HG03565 (cell line): ENCODE results near the gene DKK1.

Experiments
- ATAC-seq: cut with Tn5 transposase; IDR thresholded peaks from one replicate; pipeline ENCODE4 v1.9.1; 2021; ENCODE audit warnings: mild to moderate bottlenecking, moderate library complexity; ENCODE audit not compliant: unreplicated experiment

The DKK1 gene

DNA sequence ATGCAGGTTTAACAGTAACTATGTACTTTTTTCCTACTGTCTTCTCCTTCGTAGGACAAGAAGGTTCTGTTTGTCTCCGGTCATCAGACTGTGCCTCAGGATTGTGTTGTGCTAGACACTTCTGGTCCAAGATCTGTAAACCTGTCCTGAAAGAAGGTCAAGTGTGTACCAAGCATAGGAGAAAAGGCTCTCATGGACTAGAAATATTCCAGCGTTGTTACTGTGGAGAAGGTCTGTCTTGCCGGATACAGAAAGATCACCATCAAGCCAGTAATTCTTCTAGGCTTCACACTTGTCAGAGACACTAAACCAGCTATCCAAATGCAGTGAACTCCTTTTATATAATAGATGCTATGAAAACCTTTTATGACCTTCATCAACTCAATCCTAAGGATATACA, 2.4 kb downstream of the DKK1 start:
- ATAC-seq = no peak

DNA sequence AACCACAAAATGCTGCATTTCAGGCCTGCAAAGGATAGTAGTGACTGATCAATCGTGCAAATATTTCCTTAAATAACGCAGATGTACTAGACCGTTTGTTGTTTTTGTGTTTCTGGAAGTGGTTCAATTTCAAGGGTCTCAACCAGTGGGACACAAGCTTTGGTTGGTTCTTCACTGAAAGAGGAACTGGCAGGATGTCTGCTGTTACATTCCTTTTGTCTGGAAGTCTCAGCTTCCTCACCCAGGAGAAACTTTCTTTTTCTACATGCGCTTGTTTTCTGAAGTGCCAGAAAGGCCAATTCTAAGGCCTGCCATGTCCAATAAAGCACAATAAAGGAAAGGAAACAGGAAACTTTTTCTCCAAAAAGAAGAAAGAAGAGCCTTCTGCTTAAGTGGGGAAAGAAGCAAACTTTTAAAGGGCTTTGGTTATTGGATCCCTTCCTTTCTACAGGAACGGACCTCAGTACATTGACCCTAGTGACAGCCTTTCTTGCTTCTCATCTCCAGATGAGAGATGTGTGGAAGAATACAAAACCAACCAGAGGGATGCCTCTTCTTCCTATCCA, 4.1 kb downstream of the DKK1 start:
- ATAC-seq = no peak

DNA sequence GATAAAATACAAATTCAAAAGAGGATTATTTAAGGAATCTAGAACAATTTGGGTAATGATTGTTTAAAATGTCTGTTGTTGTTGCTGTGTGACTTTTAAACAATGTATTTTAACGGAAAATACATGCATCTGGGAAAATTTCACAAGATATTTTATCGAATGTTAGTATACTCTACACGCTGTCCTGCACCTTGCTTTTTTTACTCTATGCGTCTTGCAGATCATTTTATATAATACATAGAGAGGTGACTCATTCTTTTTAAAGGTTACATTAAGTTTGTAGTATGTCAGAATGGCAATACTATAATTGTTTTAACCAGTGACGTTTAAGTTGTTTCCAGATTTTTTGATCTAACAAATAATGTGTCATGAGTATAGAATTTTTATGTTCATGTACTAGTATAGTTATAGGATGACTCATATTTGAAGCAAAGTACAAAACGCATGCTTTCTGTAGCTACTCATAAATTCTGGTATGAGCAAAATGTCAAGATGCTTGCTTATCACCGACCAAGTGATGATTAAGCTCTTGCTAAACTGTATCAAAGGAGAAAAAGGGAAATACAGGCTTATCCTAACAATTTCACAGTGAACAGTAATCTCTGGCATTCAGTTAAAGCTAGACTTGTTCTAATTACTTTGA, 4.9 kb downstream of the DKK1 start:
- ATAC-seq = no peak

DNA sequence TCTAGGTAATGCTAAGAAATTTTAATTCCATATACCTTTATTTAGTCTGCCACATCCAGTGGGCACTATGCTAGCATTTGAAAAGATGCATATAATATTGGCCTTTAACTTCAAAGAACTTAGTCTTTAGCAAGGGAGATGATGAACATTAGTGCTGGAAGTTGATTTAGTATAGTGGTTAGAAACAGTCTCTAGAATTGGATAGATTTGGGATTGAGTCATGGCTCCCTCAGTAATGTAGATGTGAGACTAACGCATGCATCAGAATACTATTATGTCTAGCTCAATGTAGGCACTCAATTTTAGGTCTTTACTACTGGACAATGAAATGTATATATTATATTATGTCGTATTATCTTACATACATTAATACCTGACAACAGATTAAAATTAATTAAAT, 5.8 kb downstream of the DKK1 start:
- ATAC-seq = no peak

DNA sequence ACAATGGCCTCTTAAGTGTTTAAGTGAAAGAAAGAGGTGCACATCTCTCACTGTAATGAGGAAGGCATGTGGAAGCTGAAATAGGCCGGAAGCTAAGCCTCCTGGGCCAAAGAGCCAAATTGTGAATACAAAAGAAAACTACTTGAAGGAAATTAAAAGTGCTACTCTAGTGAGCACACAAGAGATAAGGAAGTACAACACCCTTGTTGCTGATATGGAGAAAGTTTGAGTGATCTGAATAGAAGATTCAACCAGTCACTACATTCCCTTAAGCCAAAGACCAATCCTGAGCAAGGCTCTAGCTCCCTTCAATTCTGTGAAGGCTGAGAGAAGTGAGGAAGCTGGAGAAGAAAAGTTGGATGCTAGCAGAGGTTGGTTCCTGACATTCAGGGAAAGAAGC, 8.2 kb downstream of the DKK1 start:
- no peak for ATAC-seq

DNA sequence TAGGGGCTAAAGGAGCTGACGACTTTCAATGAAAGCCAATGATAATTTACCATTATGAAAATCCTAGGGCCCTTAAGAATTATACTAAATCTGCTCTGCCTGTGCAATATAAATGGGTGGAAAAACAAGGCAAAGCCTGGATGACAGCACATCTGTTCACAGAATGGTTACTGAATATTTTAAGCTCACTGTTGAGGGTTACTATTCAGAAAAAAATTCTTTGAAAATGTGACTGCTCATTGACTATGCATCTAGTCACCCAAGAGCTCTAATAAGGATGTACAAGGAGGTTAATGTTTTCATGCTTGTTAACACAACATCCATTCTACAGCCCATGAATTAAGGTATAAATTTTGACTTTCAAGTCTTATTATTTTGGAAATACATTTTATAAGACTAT, 8.9 kb downstream of the DKK1 start:
- no peak for ATAC-seq

DNA sequence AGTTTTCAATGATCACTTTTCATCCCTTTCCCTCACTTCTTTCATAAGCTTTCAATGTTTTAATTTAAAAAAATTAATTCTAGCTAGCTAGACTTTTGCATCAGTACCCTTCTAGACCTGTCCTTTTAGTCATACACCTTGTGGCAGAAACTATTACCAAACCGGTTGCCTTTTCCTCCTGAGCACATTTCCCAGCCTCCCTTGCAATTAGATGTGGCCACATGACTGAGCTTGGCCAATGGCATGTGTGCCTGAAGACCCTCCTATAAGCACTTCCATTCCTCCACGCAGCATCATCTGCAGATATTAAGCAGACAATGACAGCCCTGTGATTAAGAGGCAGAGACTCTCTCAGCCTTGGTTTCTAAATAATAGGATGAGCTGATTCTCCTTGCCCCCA, 12.3 kb downstream of the DKK1 start:
- ATAC-seq = no peak

DNA sequence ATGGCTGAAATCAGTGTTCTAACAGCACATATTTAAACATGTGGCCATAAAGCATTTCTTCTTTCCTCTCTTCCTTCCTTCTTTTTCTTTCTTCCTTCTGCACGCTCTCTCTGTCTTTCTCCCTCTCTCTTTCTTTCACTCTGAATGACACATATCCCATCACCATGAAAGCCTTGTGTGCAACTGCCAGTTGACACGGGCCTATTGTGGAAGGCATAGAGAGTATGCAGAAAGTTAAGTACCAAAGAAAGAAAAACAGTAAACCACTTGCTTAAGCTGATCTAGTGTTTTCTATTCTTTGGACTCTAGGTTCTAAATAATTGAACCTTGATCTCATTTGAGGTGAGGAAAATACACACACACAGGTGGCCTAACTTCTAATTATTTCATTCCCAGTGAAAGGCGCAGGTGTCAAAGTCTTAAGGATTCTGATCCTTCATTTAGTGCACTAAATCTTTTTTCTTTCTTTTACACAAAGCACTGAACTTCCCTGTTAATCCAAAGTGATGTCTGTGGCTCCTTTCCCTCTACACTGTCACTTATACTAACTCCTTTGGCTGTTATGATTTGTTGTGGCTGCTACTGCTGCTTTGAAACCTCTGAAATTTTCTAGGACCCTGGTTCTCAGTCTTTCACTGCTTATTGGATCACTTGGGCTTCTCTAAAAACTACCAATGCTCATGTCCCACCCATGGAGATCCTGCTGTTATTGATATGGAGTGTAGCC, 17.7 kb downstream of the DKK1 start:
- no peak for ATAC-seq

DNA sequence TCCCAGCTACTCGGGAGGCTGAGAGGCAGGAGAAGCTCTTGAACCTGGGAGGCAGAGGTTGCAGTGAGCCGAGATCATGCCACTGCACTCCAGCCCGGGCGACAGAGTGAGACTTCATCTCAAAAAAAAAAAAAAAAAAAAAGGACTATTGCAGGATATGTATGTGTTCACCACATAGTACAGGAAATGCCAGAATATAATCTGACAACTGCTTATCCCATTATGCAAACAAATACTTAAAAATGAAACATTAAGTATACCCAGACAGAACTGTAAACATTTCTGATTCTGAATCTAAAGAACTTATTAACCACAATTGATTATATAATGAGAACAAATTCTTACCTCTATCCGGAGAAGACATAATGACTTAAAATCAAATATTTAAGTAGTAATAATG, 18.7 kb downstream of the DKK1 start:
- ATAC-seq = no peak

DNA sequence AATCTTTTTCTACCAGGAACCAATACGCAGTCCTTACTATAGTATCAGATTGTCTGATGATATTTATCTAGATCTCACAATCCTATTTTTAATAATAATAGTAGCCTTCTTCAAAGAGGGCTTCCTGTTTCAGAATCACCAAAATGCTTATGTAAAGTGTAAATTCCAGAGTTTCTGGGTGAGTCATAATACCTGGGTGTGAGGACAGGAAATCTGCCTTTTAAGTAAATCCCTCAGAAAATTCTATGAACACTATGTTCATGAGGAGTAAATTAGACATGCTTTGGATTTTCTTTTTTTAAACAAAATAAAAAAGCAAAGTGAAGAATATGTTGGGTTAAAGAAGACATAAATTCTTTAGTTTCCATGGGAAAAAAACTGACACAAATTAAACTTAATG, 20.5 kb downstream of the DKK1 start:
- ATAC-seq = no peak

DNA sequence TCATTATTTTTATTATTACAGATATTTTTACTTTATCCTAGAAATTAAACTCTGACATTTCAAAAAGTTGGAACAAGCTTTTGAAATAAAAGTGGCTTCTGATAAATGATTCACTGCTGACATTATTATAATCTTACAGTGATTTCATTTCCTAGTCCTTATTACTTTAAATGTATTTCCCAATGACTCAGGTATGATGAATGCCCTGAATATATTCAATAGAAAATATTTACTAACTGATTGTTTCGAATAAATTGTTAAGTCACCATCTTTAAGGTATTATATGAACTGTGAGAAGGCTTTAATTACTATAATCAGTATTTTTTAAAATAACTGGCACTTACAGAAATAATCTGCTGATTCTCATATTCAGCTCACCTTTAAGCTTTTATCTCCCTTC, 21.6 kb downstream of the DKK1 start:
- no peak for ATAC-seq

DNA sequence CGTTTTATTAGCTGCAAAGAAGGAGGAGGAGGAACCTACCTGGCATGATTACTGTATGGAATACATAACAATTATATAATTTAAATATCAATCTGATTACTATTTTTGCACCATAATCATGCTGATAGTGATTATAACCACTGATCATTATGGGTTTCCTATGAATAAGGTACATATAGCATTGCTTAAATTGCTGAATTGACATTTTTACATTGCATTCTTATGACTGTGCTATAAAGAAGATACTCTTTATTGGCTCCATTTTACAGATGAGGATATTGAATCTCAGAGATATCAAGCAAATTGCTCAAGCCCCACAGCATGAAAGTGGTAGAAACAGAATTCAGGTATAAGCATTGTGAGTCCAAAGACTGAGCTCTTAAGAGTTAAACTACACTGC, 23.1 kb downstream of the DKK1 start:
- ATAC-seq = no peak

DNA sequence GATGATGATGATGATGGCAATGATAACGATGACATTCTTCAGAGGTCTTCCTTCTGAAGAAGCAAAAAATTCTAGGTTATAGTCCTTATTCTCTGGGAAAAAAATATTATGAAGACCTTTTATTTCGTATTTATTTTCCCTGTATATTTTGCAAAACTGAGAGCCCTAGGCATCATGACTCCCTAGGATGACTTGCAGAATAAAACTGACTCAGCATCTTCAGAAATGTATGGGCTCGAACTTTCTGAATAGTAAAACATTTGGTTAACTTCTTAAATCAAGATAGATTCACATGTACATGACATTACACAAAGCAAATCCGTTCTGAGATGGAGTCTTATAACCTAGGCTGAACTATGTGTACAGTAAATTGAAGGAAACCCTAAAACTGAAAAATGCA, 29.4 kb downstream of the DKK1 start:
- ATAC-seq = no peak

DNA sequence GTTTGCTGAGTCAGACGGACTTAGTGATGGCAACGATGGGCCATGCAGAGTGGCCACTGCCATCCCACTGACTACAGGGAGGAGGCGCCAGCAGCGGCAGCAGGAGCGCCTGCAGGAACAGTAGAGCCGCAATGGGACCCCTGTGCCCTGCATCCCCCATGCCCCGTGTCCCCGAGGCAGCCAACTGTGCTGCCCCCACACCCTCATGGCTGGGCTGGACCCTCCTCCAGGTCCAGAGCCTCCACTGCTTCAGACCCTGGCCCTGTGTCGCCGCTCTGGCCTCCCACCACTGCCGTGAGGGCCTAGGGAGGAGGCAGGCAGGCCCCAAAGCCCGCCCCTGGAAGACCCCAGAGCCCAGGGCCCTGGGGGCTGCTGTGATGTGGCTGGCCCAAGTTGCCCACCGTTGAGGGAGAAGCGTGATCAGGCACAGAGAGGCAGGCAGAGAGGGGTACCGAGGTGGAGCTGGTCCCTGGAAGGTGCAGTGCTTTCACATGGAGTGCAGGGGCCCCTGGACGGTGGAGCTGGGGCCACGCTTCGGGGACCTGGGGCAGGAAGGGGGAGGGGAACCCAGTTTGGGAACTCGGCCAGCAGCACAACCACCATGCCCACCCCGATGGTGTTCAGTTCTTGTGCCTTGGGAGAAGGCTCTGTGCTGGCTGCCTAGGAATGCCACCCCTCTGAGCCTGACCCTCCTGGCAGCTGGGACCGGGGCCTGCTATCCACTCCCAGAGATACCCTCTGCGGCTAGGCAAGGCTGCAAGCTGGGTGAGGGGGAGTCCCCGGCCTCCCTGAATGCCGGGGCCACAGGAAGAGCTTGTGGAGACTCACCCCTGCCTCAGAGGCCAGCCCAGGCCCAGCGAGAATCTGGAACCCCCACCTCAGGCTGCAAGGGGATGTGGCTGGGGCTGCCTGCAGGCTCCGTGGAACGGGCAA, 32.6 kb downstream of the DKK1 start:
- ATAC-seq = no peak

DNA sequence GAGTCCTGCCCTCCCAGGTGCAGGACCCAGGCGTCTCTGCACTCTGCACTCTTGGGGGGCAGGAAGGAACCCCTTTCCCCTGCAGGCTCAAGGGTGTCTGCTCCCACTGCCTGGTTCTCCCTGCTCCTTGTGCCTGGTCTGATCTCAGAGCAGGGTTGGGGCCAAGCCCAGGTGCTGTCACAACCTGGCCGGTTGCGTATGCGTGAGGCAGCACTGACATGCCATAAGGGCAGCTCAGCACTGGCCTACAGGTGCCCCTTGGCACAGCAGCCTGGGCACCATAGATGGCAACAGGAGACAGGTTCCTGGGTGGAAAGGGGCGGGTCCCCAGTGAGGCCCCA, 33.2 kb downstream of the DKK1 start:
- no peak for ATAC-seq

DNA sequence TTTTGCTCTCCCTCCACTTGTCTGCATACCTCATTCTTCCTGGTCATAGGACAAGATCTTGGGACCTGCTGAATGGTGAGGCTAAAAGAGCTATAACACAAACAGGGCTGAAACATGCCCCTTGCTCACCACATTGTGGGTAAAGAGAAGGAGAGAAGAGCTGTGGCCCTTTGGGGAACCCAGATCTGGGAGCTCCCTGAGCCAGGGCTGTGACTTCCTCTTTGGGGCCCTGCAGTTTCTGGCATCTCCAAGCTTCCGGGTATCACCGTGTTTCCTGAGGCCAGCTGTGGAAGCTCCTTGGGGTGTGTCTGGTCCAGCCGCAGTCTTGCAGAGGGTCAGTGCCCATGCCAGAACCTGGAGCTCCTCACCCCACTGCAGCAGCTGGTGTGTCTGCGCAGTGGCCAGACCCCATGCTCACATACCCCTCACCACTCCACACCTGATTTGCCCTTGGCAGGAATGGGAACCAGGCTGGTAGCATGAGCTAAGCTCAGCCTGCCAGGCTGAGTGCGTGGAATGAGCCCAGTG, 34.0 kb downstream of the DKK1 start:
- no peak for ATAC-seq

DNA sequence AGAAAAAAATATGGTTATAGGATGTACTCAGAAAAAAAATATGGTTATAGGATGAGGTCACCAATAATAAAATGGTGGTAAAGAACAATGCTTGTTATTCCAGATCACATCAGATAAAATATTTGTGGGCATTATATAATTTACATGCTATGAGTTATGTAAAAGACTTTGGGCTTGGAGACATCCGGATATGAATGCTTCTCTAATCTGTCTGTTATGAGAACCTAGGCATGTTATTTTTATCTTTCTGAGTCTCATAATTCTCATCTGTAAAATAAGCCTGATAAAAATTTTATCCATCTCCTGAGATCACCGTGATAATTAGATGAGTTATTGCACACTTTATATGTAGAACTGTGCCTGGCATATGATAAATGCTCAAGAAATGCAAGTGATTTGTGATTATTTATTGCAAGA, 37.8 kb downstream of the DKK1 start:
- ATAC-seq = no peak

DNA sequence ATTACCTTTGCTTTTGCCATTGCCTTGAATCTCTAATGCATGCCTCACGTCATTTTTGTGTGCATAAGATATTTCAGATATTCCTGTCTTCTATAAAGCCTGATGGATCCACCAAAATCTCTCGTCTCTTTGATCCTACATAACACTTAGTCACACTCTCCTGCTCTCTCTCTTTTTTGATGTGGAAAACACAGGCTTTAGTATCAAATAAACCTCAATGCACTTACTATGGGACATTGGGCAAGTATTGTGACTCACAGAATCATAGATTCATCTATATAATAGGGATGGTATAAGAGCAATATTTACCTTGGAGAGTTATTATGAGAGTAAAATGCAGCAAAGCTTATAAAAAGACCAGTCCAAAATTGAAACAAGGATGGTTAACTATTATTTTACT, 39.1 kb downstream of the DKK1 start:
- no peak for ATAC-seq

DNA sequence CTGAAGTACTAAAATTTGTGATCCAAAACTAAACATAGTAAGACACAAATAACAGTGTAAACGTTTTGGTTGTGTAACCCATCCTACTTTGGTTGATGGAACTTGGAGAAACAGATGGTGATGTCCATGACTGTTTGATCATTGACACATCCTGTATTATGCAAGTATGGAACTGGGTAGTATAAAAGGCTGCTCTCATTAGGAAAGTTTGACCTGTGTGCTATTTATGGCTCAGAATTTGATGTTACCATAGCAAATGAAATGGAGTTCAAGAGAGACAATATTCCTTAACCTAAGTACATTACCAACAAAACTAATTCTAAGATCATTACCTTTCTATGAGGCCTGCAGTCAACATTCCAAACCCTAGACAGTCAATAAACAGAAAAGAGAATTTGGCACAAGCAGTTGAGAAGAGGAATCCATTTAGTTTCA, 39.9 kb downstream of the DKK1 start:
- no peak for ATAC-seq

DNA sequence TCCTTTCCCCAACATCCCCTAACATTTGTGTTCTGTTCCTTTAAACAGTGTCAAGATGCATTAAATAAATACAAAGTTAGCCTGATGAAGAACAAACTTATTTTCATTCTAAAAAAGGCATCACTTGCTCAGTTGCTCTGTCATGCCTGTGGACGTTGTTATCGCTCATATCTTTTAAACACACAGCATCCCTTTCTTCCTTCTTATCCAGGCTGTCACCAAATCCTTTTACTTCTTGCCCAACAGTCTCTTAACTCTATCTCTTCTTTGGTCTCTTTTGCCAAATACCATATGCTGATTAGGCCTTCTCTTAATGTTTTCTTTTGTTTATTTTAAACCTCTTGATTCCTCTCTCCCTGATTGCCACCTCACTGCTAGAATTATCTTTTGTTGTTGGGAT, 43.9 kb downstream of the DKK1 start:
- ATAC-seq = no peak

DNA sequence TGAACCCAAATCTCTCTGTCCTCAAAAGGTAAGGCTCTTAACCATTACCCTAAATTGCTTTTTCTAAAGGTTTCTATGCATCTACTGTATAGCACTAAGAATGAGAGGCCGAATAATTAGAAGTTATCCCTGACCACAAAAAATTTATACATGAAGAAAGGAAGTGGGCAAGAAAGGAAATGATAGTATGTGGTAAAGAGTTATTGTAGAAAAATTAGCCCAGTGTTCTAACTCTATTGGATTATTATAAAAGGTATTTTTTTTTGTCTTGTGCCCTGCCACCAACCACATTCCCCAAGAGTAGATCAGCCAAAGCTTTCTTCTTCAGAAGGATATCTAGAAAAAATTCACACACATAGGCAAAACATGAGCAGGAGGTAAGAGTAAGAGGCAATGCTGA, 45.4 kb downstream of the DKK1 start:
- no peak for ATAC-seq
